Measurements from ENCODE around the gene CMTM8.
"Not testable (repeated sequence)": the region's sequence is repeated elsewhere in the genome, so short reads cannot be mapped to it uniquely, and the experiment has no call there.

CMTM8 gene, protein sequence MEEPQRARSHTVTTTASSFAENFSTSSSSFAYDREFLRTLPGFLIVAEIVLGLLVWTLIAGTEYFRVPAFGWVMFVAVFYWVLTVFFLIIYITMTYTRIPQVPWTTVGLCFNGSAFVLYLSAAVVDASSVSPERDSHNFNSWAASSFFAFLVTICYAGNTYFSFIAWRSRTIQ

GRCh38 chr3:32238453-32239306 is at the start of gene CMTM8:
Gene CMTM8 (plus strand): TSS chr3:32238680. CDS start chr3:32238973, 293 bp downstream.
- no peak for DNase-seq (ENCODE audit: low read depth)

DNA sequence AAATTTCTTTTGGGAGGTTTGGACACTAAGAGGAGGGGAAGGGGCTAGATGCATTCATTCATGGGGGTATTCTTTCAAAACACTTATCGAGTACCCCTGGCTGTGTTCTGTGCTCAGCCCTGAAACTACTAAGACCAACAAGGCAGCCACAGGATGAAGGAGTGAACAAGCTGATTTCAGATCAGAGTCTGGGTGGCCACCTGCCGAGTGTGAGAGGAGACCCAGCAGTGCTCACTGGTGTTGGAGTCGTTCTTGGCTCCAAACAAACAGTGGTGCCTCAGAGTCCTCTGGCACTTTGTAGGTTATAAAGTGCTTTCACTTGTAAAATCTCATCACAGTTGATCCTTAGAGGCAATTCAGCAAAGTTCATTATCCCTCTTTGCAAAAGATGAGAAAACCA is 48.8 kb upstream of the CMTM8 start:
- no peak for DNase-seq (ENCODE audit: low read depth)

GRCh38 chr3:32190556-32190955 is 47.9 kb upstream of the CMTM8 start:
- DNase-seq (ENCODE audit: low read depth), result not testable (repeated sequence)

DNA sequence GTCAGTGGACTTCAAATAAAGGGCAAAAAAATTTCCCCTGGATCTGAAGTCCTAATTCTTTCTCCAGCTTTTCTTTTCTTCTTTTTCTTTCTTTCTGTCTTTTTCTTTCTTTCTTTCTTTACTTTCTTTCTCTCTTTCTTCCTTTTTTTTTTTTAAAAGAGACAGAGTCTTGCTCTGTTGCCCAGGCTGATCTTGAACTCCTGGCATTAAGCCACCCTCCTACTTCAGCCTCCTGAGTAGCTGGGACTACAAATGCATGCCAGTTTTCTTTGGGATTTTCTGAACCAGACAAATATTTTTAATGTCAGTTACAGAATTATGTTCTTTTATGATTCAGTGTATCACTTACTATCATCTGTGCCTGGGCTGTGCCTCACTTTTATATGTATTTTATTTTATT is 45.4 kb upstream of the CMTM8 start:
- DNase-seq (ENCODE audit: low read depth), result no peak

- no peak for DNase-seq (ENCODE audit: low read depth)
Observed at GRCh38 chr3:32194653-32195052, 43.8 kb upstream of the CMTM8 start.

GRCh38 chr3:32195995-32196540 is 42.4 kb upstream of the CMTM8 start:
- no peak for DNase-seq (ENCODE audit: low read depth)

- DNase-seq (ENCODE audit: low read depth), result no peak
Observed at GRCh38 chr3:32197991-32198390, 40.5 kb upstream of the CMTM8 start.

DNA sequence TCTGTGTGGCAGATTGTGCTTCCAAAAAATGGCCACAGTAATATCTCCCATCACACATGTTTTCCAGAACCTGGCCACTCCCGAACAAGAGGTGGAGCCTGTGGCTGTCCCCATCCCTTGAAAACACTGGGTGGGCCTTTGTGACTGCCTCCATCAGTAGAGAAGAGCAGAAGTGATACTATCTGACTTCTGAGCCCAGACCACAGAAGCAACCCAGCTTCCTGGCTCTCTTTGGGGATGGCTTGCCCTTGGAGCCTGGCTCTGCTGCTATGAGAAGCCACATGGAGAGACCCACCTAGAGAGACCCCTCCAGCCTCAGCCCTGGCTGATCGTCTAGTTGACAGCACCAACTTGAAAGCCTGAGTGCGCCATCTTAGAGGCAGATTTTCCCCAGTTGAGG is 39.8 kb upstream of the CMTM8 start:
- no peak for DNase-seq (ENCODE audit: low read depth)

DNA sequence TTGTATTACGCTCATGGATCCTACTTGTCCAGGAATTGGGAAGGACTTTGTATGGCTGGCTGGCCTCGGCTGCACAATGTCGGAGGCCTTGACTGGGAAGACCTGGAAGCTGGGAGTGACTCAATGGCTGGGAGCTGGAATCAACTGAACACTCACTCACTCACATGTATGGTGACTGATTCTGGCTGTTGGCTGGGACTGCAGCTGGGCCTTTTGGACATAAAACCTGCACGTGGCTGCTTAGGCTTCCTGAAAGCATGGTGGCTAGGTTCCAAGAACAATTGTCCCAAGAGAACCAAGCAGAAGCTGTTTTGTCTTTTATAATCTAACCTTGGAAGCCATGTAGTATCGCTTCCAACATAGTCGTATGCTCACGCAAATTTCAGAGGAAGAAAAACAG is 38.0 kb upstream of the CMTM8 start:
- no peak for DNase-seq (ENCODE audit: low read depth)

DNA sequence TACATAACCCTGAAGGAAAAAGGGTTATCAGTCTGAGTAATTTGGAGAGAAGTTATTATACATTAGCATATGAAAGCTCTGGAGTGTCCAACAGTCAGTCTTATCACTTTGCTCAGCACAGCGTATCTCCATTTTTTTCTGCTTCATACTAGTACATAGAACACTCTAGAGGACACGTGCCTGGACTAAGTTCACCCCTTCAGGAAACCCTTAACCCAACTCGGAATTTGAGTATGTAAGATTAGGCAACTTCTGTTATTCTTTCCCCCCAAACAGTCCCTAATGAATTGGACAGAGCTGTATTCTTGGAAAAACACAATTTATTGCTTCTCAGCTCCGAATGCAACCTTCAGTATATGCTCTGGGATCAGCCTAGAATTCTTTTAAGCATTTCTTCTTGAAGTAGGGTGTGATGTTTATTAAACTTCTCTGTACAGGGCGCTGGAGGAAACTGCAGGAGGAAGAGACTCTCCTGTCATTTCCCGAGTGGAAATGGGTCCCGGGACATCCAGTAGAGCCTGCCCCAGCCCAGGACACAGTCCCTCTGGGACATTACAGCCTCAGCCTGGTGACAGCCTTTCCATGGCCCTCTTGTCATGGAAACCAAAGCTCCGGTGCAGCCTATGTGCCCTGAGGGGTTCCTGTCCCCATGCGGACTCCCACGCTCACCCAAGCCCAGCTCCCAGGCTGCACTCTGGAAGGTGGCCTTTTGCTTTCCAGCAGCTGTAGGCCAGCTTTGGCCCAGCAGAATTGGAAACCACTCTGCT is 37.3 kb upstream of the CMTM8 start:
- no peak for DNase-seq (ENCODE audit: low read depth)

GRCh38 chr3:32202496-32202895 is 36.0 kb upstream of the CMTM8 start:
- DNase-seq (ENCODE audit: low read depth), result no peak

DNA sequence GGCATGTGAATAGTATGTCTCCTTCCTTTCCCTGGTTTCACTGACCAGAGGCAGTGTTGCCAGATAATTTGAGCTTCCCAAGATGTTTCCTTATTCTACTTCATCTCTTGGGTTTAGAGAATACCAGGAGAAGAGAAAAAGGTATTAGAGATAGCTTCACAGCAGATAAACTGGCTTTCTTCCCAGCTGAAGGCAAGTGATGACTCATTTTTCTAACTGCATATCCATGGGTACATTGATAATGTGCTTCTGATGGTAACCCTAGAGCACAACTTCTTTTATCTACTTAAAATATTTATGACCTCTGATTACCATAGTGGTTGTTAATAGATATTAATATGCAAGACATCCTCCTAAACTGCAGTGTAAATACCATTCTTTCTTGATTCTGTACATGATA is 34.6 kb upstream of the CMTM8 start:
- DNase-seq (ENCODE audit: low read depth), result no peak

- DNase-seq (ENCODE audit: low read depth), result no peak
Observed at GRCh38 chr3:32208447-32208846, 30.0 kb upstream of the CMTM8 start.

DNA sequence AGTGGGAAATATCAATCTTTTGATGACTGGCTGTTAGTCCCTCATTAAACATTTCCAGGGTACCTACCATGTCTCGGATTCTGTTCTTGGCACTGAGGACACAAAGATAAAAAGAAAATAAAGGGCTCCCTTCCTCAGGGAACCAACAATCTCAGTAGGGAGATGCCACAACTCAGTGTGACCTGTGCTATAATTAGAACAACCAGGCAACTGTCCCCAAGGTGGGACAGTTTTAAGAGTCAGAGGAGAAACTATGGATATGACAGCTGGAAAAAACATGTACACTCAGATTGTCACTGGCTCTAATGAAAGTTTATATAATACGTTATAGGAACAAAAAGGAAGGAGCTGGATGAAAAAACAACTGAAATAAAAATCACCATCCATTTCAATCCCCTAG is 23.3 kb upstream of the CMTM8 start:
- DNase-seq (ENCODE audit: low read depth), result no peak

- DNase-seq (ENCODE audit: low read depth), result no peak
Observed at GRCh38 chr3:32216172-32216783, 22.2 kb upstream of the CMTM8 start.

GRCh38 chr3:32217339-32217738 is 21.1 kb upstream of the CMTM8 start:
- no peak for DNase-seq (ENCODE audit: low read depth)

GRCh38 chr3:32219537-32219936 is 18.9 kb upstream of the CMTM8 start:
- no peak for DNase-seq (ENCODE audit: low read depth)

GRCh38 chr3:32220006-32220405 is 18.5 kb upstream of the CMTM8 start:
- DNase-seq (ENCODE audit: low read depth), result no peak

GRCh38 chr3:32222950-32223349 is 15.5 kb upstream of the CMTM8 start:
- DNase-seq (ENCODE audit: low read depth), result no peak

- no peak for DNase-seq (ENCODE audit: low read depth)
Observed at GRCh38 chr3:32224016-32224516, 14.4 kb upstream of the CMTM8 start.

DNA sequence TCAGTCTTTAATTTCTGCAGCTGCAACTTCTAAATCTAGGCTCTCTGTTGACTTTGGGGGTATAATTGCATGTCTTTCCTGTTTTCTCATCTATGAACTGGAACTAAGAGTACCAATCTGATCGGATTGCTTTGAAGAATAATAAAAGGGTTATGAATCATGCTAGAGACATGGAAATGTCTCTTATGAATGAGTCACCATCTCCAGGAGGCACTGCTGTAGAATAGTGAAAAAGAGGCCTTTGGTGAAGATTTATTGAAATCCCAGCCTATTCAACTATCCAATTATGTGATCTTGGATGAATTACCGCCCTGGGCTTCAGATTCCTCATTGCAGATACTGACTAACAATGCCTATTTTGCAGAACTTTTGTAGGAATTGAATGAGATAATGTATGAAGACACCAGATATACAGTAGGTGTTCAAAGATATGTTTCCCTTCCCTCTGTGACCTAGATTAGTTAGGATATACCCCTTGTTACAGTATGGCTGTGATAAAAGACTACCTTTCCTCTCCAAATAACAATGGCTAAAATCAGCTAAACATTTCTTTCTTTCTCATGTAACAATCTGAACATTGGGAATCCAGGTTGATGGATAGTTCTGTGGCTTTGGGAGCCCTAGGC is 11.5 kb upstream of the CMTM8 start:
- DNase-seq (ENCODE audit: low read depth), result no peak

DNA sequence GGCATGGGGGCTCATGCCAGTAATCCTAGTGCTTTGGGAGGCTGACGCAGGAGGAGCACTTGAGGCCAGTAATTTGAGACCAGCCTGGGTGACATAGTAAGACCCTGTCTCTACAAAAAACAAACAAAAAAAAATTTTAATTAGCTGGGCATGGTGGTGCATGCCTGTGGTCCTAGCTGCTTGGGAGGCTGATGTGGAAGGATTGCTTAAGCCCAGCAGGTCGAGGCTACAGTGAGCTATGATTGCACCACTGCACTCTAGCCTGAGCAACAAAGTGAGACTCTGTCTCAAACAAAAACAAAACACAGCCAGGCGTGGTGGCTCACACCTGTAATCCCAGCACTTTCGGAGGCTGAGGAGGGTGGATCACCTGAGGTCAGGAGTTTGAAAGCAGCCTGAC is 9.7 kb upstream of the CMTM8 start:
- not testable (repeated sequence) for DNase-seq (ENCODE audit: low read depth)

All from GM04503 (cell line).